H9 (cell line): ENCODE measurements around the gene HESX1. TPM values are rescaled to one million over a fixed set of nuclear protein-coding genes. Genes with fewer than 3 reads are reported as not detected.

Experiments
- DNase-seq: peaks from one replicate; pipeline ENCODE4 v3.0.0-alpha.2; 2017
- H2AFZ ChIP-seq: one replicate; pipeline ENCODE4 v1.6.1; 2013; ENCODE audit warnings: mild to moderate bottlenecking, low read length, control low read depth, moderate library complexity
- H2AK5ac ChIP-seq: 2 replicates; pipeline ENCODE4 v1.6.1; 2013; ENCODE audit warnings: low read length, control low read depth, mixed read lengths; ENCODE audit not compliant: insufficient read length
- H2BK120ac ChIP-seq: one replicate; pipeline ENCODE4 v1.6.1; 2013; ENCODE audit warnings: low read depth, mild to moderate bottlenecking, low read length, control low read depth, inconsistent platforms; ENCODE audit not compliant: poor library complexity, severe bottlenecking
- H2BK12ac ChIP-seq: 2 replicates; pipeline ENCODE4 v1.6.1; 2013; ENCODE audit warnings: low read length, control low read depth, mixed read lengths, low read depth; ENCODE audit not compliant: insufficient read length
- H2BK15ac ChIP-seq: 2 replicates; pipeline ENCODE4 v1.6.1; 2013; ENCODE audit warnings: low read depth, low read length, control low read depth
- H2BK20ac ChIP-seq: one replicate; pipeline ENCODE4 v1.6.1; 2013; ENCODE audit warnings: low read depth, mild to moderate bottlenecking, low read length, control low read depth, inconsistent platforms; ENCODE audit not compliant: poor library complexity, severe bottlenecking
- H2BK5ac ChIP-seq: 2 replicates; pipeline ENCODE4 v1.6.1; 2013; ENCODE audit warnings: low read length, control low read depth, mixed read lengths; ENCODE audit not compliant: insufficient read length
- H3K14ac ChIP-seq: 2 replicates; pipeline ENCODE4 v1.6.1; 2013; ENCODE audit warnings: low read length, control low read depth; ENCODE audit not compliant: insufficient read depth
- H3K18ac ChIP-seq: 2 replicates; pipeline ENCODE4 v1.6.1; 2013; ENCODE audit warnings: low read depth, mild to moderate bottlenecking, mixed read lengths, low read length, control low read depth; ENCODE audit not compliant: insufficient read length
- H3K23ac ChIP-seq: 2 replicates; pipeline ENCODE4 v1.6.1; 2013; ENCODE audit warnings: low read length, control low read depth, mixed read lengths, low read depth; ENCODE audit not compliant: insufficient read length
- H3K23me2 ChIP-seq: 2 replicates; pipeline ENCODE4 v1.6.1; 2013; ENCODE audit warnings: low read depth, mild to moderate bottlenecking, mixed read lengths, low read length, control low read depth; ENCODE audit not compliant: insufficient read length, poor library complexity, severe bottlenecking
- H3K27ac ChIP-seq: 2 replicates; pipeline ENCODE4 v1.5.1; 2013; ENCODE audit warnings: low read length, control low read depth, mixed read lengths, low read depth; ENCODE audit not compliant: insufficient read length
- H3K27me3 ChIP-seq: 2 replicates; pipeline ENCODE4 v1.6.1; 2013; ENCODE audit warnings: low read length, control low read depth, inconsistent platforms; ENCODE audit not compliant: insufficient read depth
- H3K4ac ChIP-seq: 2 replicates; pipeline ENCODE4 v1.6.1; 2013; ENCODE audit warnings: low read depth, mild to moderate bottlenecking, control low read depth, inconsistent platforms, low read length, moderate library complexity
- H3K4me1 ChIP-seq: 2 replicates; pipeline ENCODE4 v1.6.1; 2013; ENCODE audit warnings: low read length, control low read depth, inconsistent platforms; ENCODE audit not compliant: insufficient read depth
- H3K4me2 ChIP-seq: 2 replicates; pipeline ENCODE4 v1.6.1; 2013; ENCODE audit warnings: low read length, control low read depth, mixed read lengths; ENCODE audit not compliant: insufficient read length, insufficient read depth
- H3K56ac ChIP-seq: 2 replicates; pipeline ENCODE4 v1.6.1; 2013; ENCODE audit warnings: low read depth, mild to moderate bottlenecking, mixed read lengths, low read length, control low read depth; ENCODE audit not compliant: insufficient read length
- H3K79me1 ChIP-seq: 2 replicates; pipeline ENCODE4 v1.6.1; 2013; ENCODE audit warnings: low read depth, mild to moderate bottlenecking, moderate library complexity, low read length, control low read depth, inconsistent platforms; ENCODE audit not compliant: insufficient read depth, poor library complexity, severe bottlenecking
- H3K79me2 ChIP-seq: 2 replicates; pipeline ENCODE4 v1.6.1; 2013; ENCODE audit warnings: low read length, control low read depth, inconsistent platforms; ENCODE audit not compliant: insufficient read depth
- H3K9ac ChIP-seq: 2 replicates; pipeline ENCODE4 v1.6.1; 2013; ENCODE audit warnings: low read length, control low read depth, mixed read lengths; ENCODE audit not compliant: insufficient read length; ENCODE audit errors: extremely low read depth
- H3K9me3 ChIP-seq: one replicate; pipeline ENCODE4 v1.6.1; 2013; ENCODE audit warnings: low read depth, low read length, inconsistent platforms; ENCODE audit not compliant: control insufficient read depth
- H3T11ph ChIP-seq: one replicate; pipeline ENCODE4 v1.6.1; 2013; ENCODE audit warnings: mild to moderate bottlenecking, low read length, control low read depth, inconsistent platforms
- H4K20me1 ChIP-seq: one replicate; pipeline ENCODE4 v1.6.1; 2013; ENCODE audit not compliant: control insufficient read depth, insufficient read length, insufficient read depth
- H4K5ac ChIP-seq: 2 replicates; pipeline ENCODE4 v1.6.1; 2013; ENCODE audit warnings: low read depth, mild to moderate bottlenecking, mixed read lengths, low read length, control low read depth; ENCODE audit not compliant: insufficient read length
- H4K8ac ChIP-seq: replicated peaks from 2 replicates; pipeline ENCODE4 v1.6.1; 2013; ENCODE audit warnings: low read length, control low read depth, mixed read lengths, low read depth; ENCODE audit not compliant: insufficient read length
- H4K91ac ChIP-seq: 2 replicates; pipeline ENCODE4 v1.6.1; 2013; ENCODE audit warnings: low read depth, mild to moderate bottlenecking, moderate library complexity, mixed read lengths, low read length, control low read depth; ENCODE audit not compliant: insufficient read length
- H3K27ac Mint-ChIP-seq, 3 experiments: 2 replicates in 2 of 3; 3 replicates in 1 of 3; pipeline ENCODE4 v1.8.0; 2020 to 2021; ENCODE audit warnings: mixed read lengths in 3 of 3, mild to moderate bottlenecking in 1 of 3, moderate library complexity in 1 of 3
- H3K27me3 Mint-ChIP-seq: 2 replicates; pipeline ENCODE4 v1.8.0; 2021; ENCODE audit warnings: low read depth, mild to moderate bottlenecking, moderate library complexity, mixed read lengths
- H3K36me3 Mint-ChIP-seq, 3 experiments: 2 replicates in 2 of 3; 3 replicates in 1 of 3; pipeline ENCODE4 v1.8.0; 2020 to 2021; ENCODE audit warnings: low read depth in 3 of 3, mixed read lengths in 3 of 3; ENCODE audit not compliant: insufficient read depth in 1 of 3
- H3K4me1 Mint-ChIP-seq, 2 experiments: 2 replicates each; pipeline ENCODE4 v1.8.0; 2020; ENCODE audit warnings: mixed read lengths in 2 of 2
- H3K4me3 Mint-ChIP-seq, 2 experiments: 2 replicates in 1 of 2; 3 replicates in 1 of 2; pipeline ENCODE4 v1.8.0; 2020 to 2021; ENCODE audit warnings: mild to moderate bottlenecking in 2 of 2, mixed read lengths in 2 of 2, moderate library complexity in 1 of 2
- H3K9me3 Mint-ChIP-seq, 2 experiments: 2 replicates in 1 of 2; 3 replicates in 1 of 2; pipeline ENCODE4 v1.8.0; 2020; ENCODE audit warnings: mild to moderate bottlenecking in 2 of 2, mixed read lengths in 2 of 2, moderate library complexity in 1 of 2
- CTCF ChIP-seq: fragments of 200-600 bp; sonication (generic); conservative IDR thresholded peaks from 3 replicates; pipeline ENCODE4 v1.8.0; 2021; ENCODE audit warnings: antibody characterized with exemption, mild to moderate bottlenecking
- WGBS: extraction: QIAGEN DNeasy Blood & Tissue Kit; methylation state at CpG from one replicate; pipeline ENCODE4 v1.1.7; 2013; ENCODE audit warnings: missing lambda C conversion rate, low lambda C conversion rate, mixed read lengths; ENCODE audit not compliant: insufficient read length; ENCODE audit errors: extremely low coverage; 5-methylcytosine and 5-hydroxymethylcytosine counted together
- total RNA-seq: library from RNA; stranded (reverse); gene quantifications from 2 replicates; pipeline ENCODE4 v1.2.1, GENCODE V29; 2021

HESX1 gene
- total RNA-seq, 1 experiment from 2014 or later: 28.4 TPM

- H4K5ac ChIP-seq: no peak overlapping the region
- H3K27me3 Mint-ChIP-seq: peaks cover 62% of the 10 kb centered on the region
- H2AFZ ChIP-seq: no peak overlapping the region
- DNase-seq: no peak
- H4K20me1 ChIP-seq: no peaks in the 10 kb centered on the region
- H3K9me3 Mint-ChIP-seq: no peaks in the 10 kb centered on the region; a peak in 1 of 5 replicates
- peaks cover 0 to 6% (median 3%) of the 10 kb centered on the region in 3 experiments; a peak in 3 of 7 replicates for H3K36me3 Mint-ChIP-seq
- H2BK5ac ChIP-seq: no peak overlapping the region
- no peaks in the 10 kb centered on the region for H3K79me1 ChIP-seq
- H2BK20ac ChIP-seq: no peak overlapping the region
- H3T11ph ChIP-seq: no peak overlapping the region
- H3K79me2 ChIP-seq: peaks cover 7% of the 10 kb centered on the region; the same call in 1 of the 2 replicates
- H3K27ac ChIP-seq: no peak overlapping the region
- H3K23me2 ChIP-seq: peaks cover 9% of the 10 kb centered on the region
- no peak overlapping the region for H2BK15ac ChIP-seq
- no peak overlapping the region for H2BK120ac ChIP-seq
- no CpG with 5 or more reads among the region's 4 CpGs for WGBS
- H3K14ac ChIP-seq: no peak overlapping the region
- no peak overlapping the region for H2AK5ac ChIP-seq
- peak overlapping the region; percentile 25 to 77; a peak in 4 of 5 replicates for H3K4me3 Mint-ChIP-seq
- no peaks in the 10 kb centered on the region for H3K9me3 ChIP-seq
- H3K4me1 ChIP-seq: peaks cover 27% of the 10 kb centered on the region
- peaks cover 49 to 54% of the 10 kb centered on the region in 2 experiments for H3K4me1 Mint-ChIP-seq
- no peak overlapping the region for H3K4me2 ChIP-seq
- H4K91ac ChIP-seq: no peak overlapping the region
- H3K27me3 ChIP-seq: no peaks in the 10 kb centered on the region; the same call in 1 of the 2 replicates
- no peak overlapping the region for H3K56ac ChIP-seq
- H3K4ac ChIP-seq: no peak overlapping the region
- H3K23ac ChIP-seq: no peak overlapping the region
- H3K27ac Mint-ChIP-seq: no peak overlapping the region
- no peak overlapping the region for H3K18ac ChIP-seq
- H4K8ac ChIP-seq: no peak overlapping the region
- TF ChIP-seq CTCF: no peak
- no peak overlapping the region for H3K9ac ChIP-seq
- H2BK12ac ChIP-seq: no peak overlapping the region
These were observed 34.1 kb downstream of the HESX1 start for GRCh38 chr3:57165641-57166040.
